ENCODE measurements around the gene EPHB6. TPM values are rescaled to one million over a fixed set of nuclear protein-coding genes. Genes with fewer than 3 reads are reported as not detected.
A peak's percentile ranks its signal among the peaks of the same experiment; 100 is the strongest.

EPHB6 gene
- total RNA-seq, 2 experiments from 2014 or later: 0.41 to 0.57 TPM

GRCh38 chr7:142812437-142813215 lies 42.2 kb upstream of the EPHB6 start:
- intact Hi-C loops (cut with micrococcal nuclease; ENCODE audit: unreplicated experiment): no loop called here
- peak; percentile 54 for DNase-seq (ENCODE audit: low spot score)
- no peaks in the 10 kb centered on the region for H3K36me3 ChIP-seq (ENCODE audit: insufficient read depth, low read length)

GRCh38 chr7:142813226-142813625 lies 41.6 kb upstream of the EPHB6 start:
- Histone ChIP-seq H3K4me3 (ENCODE audit: low read depth, low read length, poor library complexity, severe bottlenecking) (no peak overlapping the region), H3K9me2 (ENCODE audit: insufficient read depth, low read length) (no peaks in the 10 kb centered on the region), H3K4me1 (ENCODE audit: insufficient read depth, low read length, poor library complexity, severe bottlenecking) (peaks cover 54% of the 10 kb centered on the region), H3K4me2 (ENCODE audit: low read length) (peak overlapping the region; percentile 57), H2AFZ (ENCODE audit: low read length) (peak overlapping the region; percentile 8; the same call in 1 of the 2 replicates), H3K36me3 (ENCODE audit: insufficient read depth, low read length) (no peaks in the 10 kb centered on the region), H4K20me1 (ENCODE audit: insufficient read depth, low read length) (no peaks in the 10 kb centered on the region), H3K27ac (ENCODE audit: low read depth, low read length, poor library complexity, severe bottlenecking) (no peak overlapping the region), H3K79me2 (ENCODE audit: insufficient read depth, low read depth, low read length) (no peaks in the 10 kb centered on the region), H3K9me3 (ENCODE audit: low read length) (no peaks in the 10 kb centered on the region)
- no peak for DNase-seq (ENCODE audit: low spot score)
- intact Hi-C loops (cut with micrococcal nuclease; ENCODE audit: unreplicated experiment): no loop called here
- POLR2A ChIA-PET: interaction anchor here (1.1 to 15.5 kb wide), 5 partner anchors 9 to 179 kb away, joined by 3 to 666 read pairs (median 10); no protein-coding TSS in a partner anchor
- BruUV-seq (replicated peaks): no TSS peak
- TF ChIP-seq EZH2phosphoT487 (IDR thresholded peaks at IDR 0.05; ENCODE audit: borderline replicate concordance, low read depth, low read length): no peak
- TF ChIP-seq CTCF (conservative IDR thresholded peaks at IDR 0.05; ENCODE audit: low read length): no peak
- CTCF ChIA-PET (ENCODE audit: unreplicated experiment): interaction anchor here (0.6 to 4.9 kb wide), 4 partner anchors 20 to 273 kb away, joined by 3 to 67 read pairs (median 3); no protein-coding TSS in a partner anchor

More at GRCh38 chr7:142812437-142813215, 42.2 kb upstream of the EPHB6 start:
- POLR2A ChIA-PET: interaction anchor here (1.0 to 15.5 kb wide), 8 partner anchors 9 to 178 kb away, joined by 3 to 666 read pairs (median 5); no protein-coding TSS in a partner anchor
- no TSS peak for BruUV-seq (replicated peaks)
- Histone ChIP-seq H3K4me3 (ENCODE audit: low read depth, low read length, poor library complexity, severe bottlenecking) (no peak overlapping the region), H2AFZ (ENCODE audit: low read length) (peak overlapping the region; percentile 78; the same call in 1 of the 2 replicates), H3K9me2 (ENCODE audit: insufficient read depth, low read length) (no peaks in the 10 kb centered on the region), H3K4me2 (ENCODE audit: low read length) (peak overlapping the region; percentile 57), H3K9me3 (ENCODE audit: low read length) (no peaks in the 10 kb centered on the region), H3K27ac (ENCODE audit: low read depth, low read length, poor library complexity, severe bottlenecking) (no peak overlapping the region), H3K79me2 (ENCODE audit: insufficient read depth, low read depth, low read length) (no peaks in the 10 kb centered on the region), H3K4me1 (ENCODE audit: insufficient read depth, low read length, poor library complexity, severe bottlenecking) (peaks cover 60% of the 10 kb centered on the region), H4K20me1 (ENCODE audit: insufficient read depth, low read length) (no peaks in the 10 kb centered on the region)
- no peak for TF ChIP-seq EZH2phosphoT487 (IDR thresholded peaks at IDR 0.05; ENCODE audit: borderline replicate concordance, low read depth, low read length)
- TF ChIP-seq CTCF (conservative IDR thresholded peaks at IDR 0.05; ENCODE audit: low read length): no peak
- CTCF ChIA-PET (ENCODE audit: unreplicated experiment): interaction anchor here (0.7 to 4.9 kb wide), 5 partner anchors 24 to 180 kb away, joined by 3 to 67 read pairs (median 16); no protein-coding TSS in a partner anchor

All from OCI-LY7 (cell line).